HG03139 (cell line): ENCODE measurements around the gene CERS1.

Experiments
- ATAC-seq: cut with Tn5 transposase; IDR thresholded peaks from one replicate; pipeline ENCODE4 v1.9.1; 2021; ENCODE audit not compliant: unreplicated experiment

CERS1 gene

GRCh38 chr19:18876865-18877264 is 19.1 kb downstream of the CERS1 start:
- ATAC-seq = no peak

GRCh38 chr19:18875726-18876125 is 20.2 kb downstream of the CERS1 start:
- no peak for ATAC-seq

GRCh38 chr19:18871543-18871942 is 24.4 kb downstream of the CERS1 start:
- ATAC-seq = no peak

- no peak for ATAC-seq
These were observed 25.3 kb downstream of the CERS1 start for GRCh38 chr19:18870531-18871172.

GRCh38 chr19:18869781-18870530 is 26.0 kb downstream of the CERS1 start:
- no peak for ATAC-seq

- no peak for ATAC-seq
These were observed 26.8 kb downstream of the CERS1 start for GRCh38 chr19:18869023-18869618.

- ATAC-seq = no peak
These were observed 27.5 kb downstream of the CERS1 start for GRCh38 chr19:18868380-18869022.

GRCh38 chr19:18867751-18868150 is 28.2 kb downstream of the CERS1 start:
- no peak for ATAC-seq

GRCh38 chr19:18867199-18867598 is 28.8 kb downstream of the CERS1 start:
- no peak for ATAC-seq

GRCh38 chr19:18866800-18867123 is 29.2 kb downstream of the CERS1 start:
- ATAC-seq = no peak

GRCh38 chr19:18865973-18866799 is 29.8 kb downstream of the CERS1 start:
- no peak for ATAC-seq

GRCh38 chr19:18865106-18865972 is 30.6 kb downstream of the CERS1 start:
- ATAC-seq = no peak

- no peak for ATAC-seq
These were observed 32.1 kb downstream of the CERS1 start for GRCh38 chr19:18863843-18864362.

GRCh38 chr19:18862976-18863842 is 32.7 kb downstream of the CERS1 start:
- ATAC-seq = no peak

- ATAC-seq = no peak
These were observed 34.0 kb downstream of the CERS1 start for GRCh38 chr19:18861917-18862316.

GRCh38 chr19:18861235-18861634 is 34.7 kb downstream of the CERS1 start:
- ATAC-seq = no peak

- no peak for ATAC-seq
These were observed 35.2 kb downstream of the CERS1 start for GRCh38 chr19:18860725-18861124.

GRCh38 chr19:18860302-18860700 is 35.7 kb downstream of the CERS1 start:
- no peak for ATAC-seq
